ENCODE measurements around the gene VPS35.

Gene VPS35

DNA sequence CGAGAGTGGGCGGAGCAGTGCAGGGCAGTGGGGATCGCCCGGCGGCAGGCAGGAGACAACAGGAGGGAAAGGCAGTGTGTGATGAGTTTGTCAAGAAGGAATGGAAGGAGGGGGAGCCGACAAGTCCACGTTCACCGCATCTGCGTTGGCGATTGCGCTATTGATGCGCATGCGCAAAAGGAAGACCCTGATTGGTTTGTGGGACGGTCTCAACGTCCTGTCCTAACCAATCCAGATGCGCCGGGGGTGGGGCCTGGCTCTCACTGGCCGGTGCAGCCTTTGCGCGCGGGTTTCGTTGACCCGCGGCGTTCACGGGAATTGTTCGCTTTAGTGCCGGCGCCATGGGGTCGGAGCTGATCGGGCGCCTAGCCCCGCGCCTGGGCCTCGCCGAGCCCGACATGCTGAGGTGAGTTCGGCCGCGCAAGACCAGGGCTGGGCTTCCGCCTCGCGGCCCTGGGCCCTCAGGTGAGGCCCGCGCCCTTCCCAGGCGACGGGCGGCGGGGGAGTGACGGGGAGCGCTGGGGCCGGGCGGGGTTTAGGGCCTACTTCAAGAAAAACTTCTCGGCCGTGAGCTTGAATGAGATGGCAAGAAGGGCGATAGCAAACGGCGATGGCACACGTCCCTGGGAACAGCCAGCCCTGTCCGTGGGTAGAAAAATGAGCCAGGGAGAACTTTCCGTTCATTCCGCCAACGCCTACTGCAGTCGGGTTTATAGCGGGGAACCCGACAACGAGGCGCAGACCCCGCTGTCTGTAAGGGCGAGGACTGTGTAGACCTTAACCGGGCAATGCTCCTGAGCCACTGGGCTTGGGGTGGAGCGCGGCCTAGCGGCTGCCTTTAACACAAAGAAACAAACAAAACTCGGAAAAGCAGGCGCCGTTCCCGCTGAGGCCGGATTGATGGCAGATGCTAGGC is 645 bp upstream of the VPS35 start, which contains the start of gene ORC6:
TSS of gene ORC6 (plus strand) at position 295 of the 916 bp plus-strand sequence. CDS start at position 342, 47 bp downstream.
- no peaks in the 10 kb centered on the region for H3K79me1 ChIP-seq (replicated peaks; ENCODE audit: low read length, poor library complexity, severe bottlenecking)
- peak within 1 kb of the TSS; percentile 86 for H2AFZ ChIP-seq (ENCODE audit: low read depth, low read length)
- no peak within 1 kb of the TSS for H3K23ac ChIP-seq (ENCODE audit: low read length in 2 of 2)
- H3K4ac ChIP-seq (ENCODE audit: low read depth in 1 of 2, low read length in 2 of 2): peak within 1 kb of the TSS; percentile 85 to 91
- under 1% methylated on average over 79 of the region's 79 CpGs for WGBS
- H4K8ac ChIP-seq (ENCODE audit: low read length): peak within 1 kb of the TSS; percentile 100
- peak within 1 kb of the TSS; percentile 76 for H3K4me2 ChIP-seq (ENCODE audit: low read length, poor library complexity, severe bottlenecking)
- peak within 1 kb of the TSS; percentile 99 for H4K91ac ChIP-seq (ENCODE audit: low read length)
- peak; percentile 97 for DNase-seq
- H3K4me1 ChIP-seq (ENCODE audit: control insufficient read depth, insufficient read depth, low read depth, low read length): peaks cover 6% of the 10 kb centered on the region
- peak within 1 kb of the TSS in 1 of 2 experiments; percentile 51 for H2BK12ac ChIP-seq (ENCODE audit: low read length in 2 of 2)
- peak within 1 kb of the TSS in 1 of 2 experiments; percentile 84 for H3K14ac ChIP-seq (ENCODE audit: low read length in 2 of 2)
- H3K27ac ChIP-seq (ENCODE audit: low read length, poor library complexity, severe bottlenecking): peak within 1 kb of the TSS; percentile 93
- H3K36me3 ChIP-seq (ENCODE audit: control insufficient read depth in 1 of 2, insufficient read depth in 2 of 2, low read depth in 1 of 2, low read length in 2 of 2): peaks cover 0 to 3% of the 10 kb centered on the region in 2 experiments
- H2BK15ac ChIP-seq (ENCODE audit: low read depth, poor library complexity, severe bottlenecking): no peak within 1 kb of the TSS
- H3K9ac ChIP-seq (ENCODE audit: low read length): peak within 1 kb of the TSS; percentile 98
- H2BK5ac ChIP-seq (ENCODE audit: low read depth, low read length, poor library complexity, severe bottlenecking): peak within 1 kb of the TSS; percentile 85
- peak within 1 kb of the TSS; percentile 66 for H2BK120ac ChIP-seq (ENCODE audit: low read depth, low read length)
- H3K4me3 ChIP-seq (ENCODE audit: insufficient read depth in 1 of 2, low read depth in 1 of 2, low read length in 2 of 2): peak within 1 kb of the TSS; percentile 85
- no peaks in the 10 kb centered on the region for H3K9me3 ChIP-seq (ENCODE audit: control insufficient read depth, low read length)
- H2AK5ac ChIP-seq (ENCODE audit: low read length, severe bottlenecking): no peak within 1 kb of the TSS
- H3K18ac ChIP-seq (ENCODE audit: low read depth in 1 of 2, low read length in 2 of 2): peak within 1 kb of the TSS; percentile 92 to 99
- H3K27me3 ChIP-seq (ENCODE audit: control insufficient read depth in 1 of 2, insufficient read depth in 1 of 2, low read length in 2 of 2): no peaks in the 10 kb centered on the region

GRCh38 chr16:46688101-46688653 is 801 bp downstream of the VPS35 start:
- Histone ChIP-seq H3K4me1 (ENCODE audit: control insufficient read depth, insufficient read depth, low read depth, low read length) (peaks cover 7% of the 10 kb centered on the region), H3K9ac (ENCODE audit: low read length) (peak overlapping the region; percentile 98), H4K91ac (ENCODE audit: low read length) (peak overlapping the region; percentile 61), H3K27me3 (ENCODE audit: control insufficient read depth in 1 of 2, insufficient read depth in 1 of 2, low read length in 2 of 2) (no peaks in the 10 kb centered on the region), H3K9me3 (ENCODE audit: control insufficient read depth, low read length) (no peaks in the 10 kb centered on the region), H3K4ac (ENCODE audit: low read depth in 1 of 2, low read length in 2 of 2) (peak overlapping the region in 1 of 2 experiments; percentile 91), H2BK15ac (ENCODE audit: low read depth, poor library complexity, severe bottlenecking) (no peak overlapping the region), H2BK120ac (ENCODE audit: low read depth, low read length) (no peak overlapping the region), H2AFZ (ENCODE audit: low read depth, low read length) (peak overlapping the region; percentile 43), H4K8ac (ENCODE audit: low read length) (no peak overlapping the region), H3K27ac (ENCODE audit: low read length, poor library complexity, severe bottlenecking) (peak overlapping the region; percentile 44), H3K4me2 (ENCODE audit: low read length, poor library complexity, severe bottlenecking) (peak overlapping the region; percentile 54), H2AK5ac (ENCODE audit: low read length, severe bottlenecking) (no peak overlapping the region), H3K23ac (ENCODE audit: low read length in 2 of 2) (no peak overlapping the region), H2BK12ac (ENCODE audit: low read length in 2 of 2) (no peak overlapping the region), H3K18ac (ENCODE audit: low read depth in 1 of 2, low read length in 2 of 2) (peak overlapping the region in 1 of 2 experiments; percentile 91), H3K4me3 (ENCODE audit: insufficient read depth in 1 of 2, low read depth in 1 of 2, low read length in 2 of 2) (peak overlapping the region; percentile 84 to 85), H3K36me3 (ENCODE audit: control insufficient read depth in 1 of 2, insufficient read depth in 2 of 2, low read depth in 1 of 2, low read length in 2 of 2) (peaks cover 0 to 2% of the 10 kb centered on the region in 2 experiments), H3K79me1 (replicated peaks; ENCODE audit: low read length, poor library complexity, severe bottlenecking) (no peaks in the 10 kb centered on the region), H3K14ac (ENCODE audit: low read length in 2 of 2) (peak overlapping the region in 1 of 2 experiments; percentile 82), H2BK5ac (ENCODE audit: low read depth, low read length, poor library complexity, severe bottlenecking) (no peak overlapping the region)
- WGBS: 4% methylated on average over 13 of the region's 14 CpGs
- DNase-seq: no peak

- WGBS: 88% methylated on average over 9 of the region's 9 CpGs
These were observed 1.5 kb downstream of the VPS35 start for GRCh38 chr16:46687486-46687885.

More at GRCh38 chr16:46687486-46687885, 1.5 kb downstream of the VPS35 start:
- no peak overlapping the region for H3K27ac ChIP-seq (ENCODE audit: low read length, poor library complexity, severe bottlenecking)
- no peak overlapping the region for H2BK120ac ChIP-seq (ENCODE audit: low read depth, low read length)
- H2BK5ac ChIP-seq (ENCODE audit: low read depth, low read length, poor library complexity, severe bottlenecking): no peak overlapping the region
- H3K14ac ChIP-seq (ENCODE audit: low read length in 2 of 2): no peak overlapping the region
- no peak overlapping the region for H3K23ac ChIP-seq (ENCODE audit: low read length in 2 of 2)
- no peaks in the 10 kb centered on the region for H3K27me3 ChIP-seq (ENCODE audit: control insufficient read depth in 1 of 2, insufficient read depth in 1 of 2, low read length in 2 of 2)
- H2BK15ac ChIP-seq (ENCODE audit: low read depth, poor library complexity, severe bottlenecking): no peak overlapping the region
- H4K8ac ChIP-seq (ENCODE audit: low read length): no peak overlapping the region
- peaks cover 7% of the 10 kb centered on the region for H3K4me1 ChIP-seq (ENCODE audit: control insufficient read depth, insufficient read depth, low read depth, low read length)
- H3K79me1 ChIP-seq (replicated peaks; ENCODE audit: low read length, poor library complexity, severe bottlenecking): no peaks in the 10 kb centered on the region
- H3K4me2 ChIP-seq (ENCODE audit: low read length, poor library complexity, severe bottlenecking): peak overlapping the region; percentile 51
- peak overlapping the region; percentile 98 for H3K9ac ChIP-seq (ENCODE audit: low read length)
- no peak for DNase-seq
- H3K36me3 ChIP-seq (ENCODE audit: control insufficient read depth in 1 of 2, insufficient read depth in 2 of 2, low read depth in 1 of 2, low read length in 2 of 2): peaks cover 0 to 3% of the 10 kb centered on the region in 2 experiments
- no peak overlapping the region for H3K18ac ChIP-seq (ENCODE audit: low read depth in 1 of 2, low read length in 2 of 2)
- H3K9me3 ChIP-seq (ENCODE audit: control insufficient read depth, low read length): no peaks in the 10 kb centered on the region
- no peak overlapping the region for H3K4ac ChIP-seq (ENCODE audit: low read depth in 1 of 2, low read length in 2 of 2)
- no peak overlapping the region for H2AFZ ChIP-seq (ENCODE audit: low read depth, low read length)
- H4K91ac ChIP-seq (ENCODE audit: low read length): no peak overlapping the region
- H2AK5ac ChIP-seq (ENCODE audit: low read length, severe bottlenecking): no peak overlapping the region
- H2BK12ac ChIP-seq (ENCODE audit: low read length in 2 of 2): no peak overlapping the region
- H3K4me3 ChIP-seq (ENCODE audit: insufficient read depth in 1 of 2, low read depth in 1 of 2, low read length in 2 of 2): peak overlapping the region in 1 of 2 experiments; percentile 85
